ENCODE data around the gene LAMA2. TPM values are rescaled to one million over a fixed set of nuclear protein-coding genes. Genes with fewer than 3 reads are reported as not detected.

LAMA2 gene
- total RNA-seq, 1 experiment from 2014 or later, result 4.2 TPM

- H2BK20ac ChIP-seq (ENCODE audit: low read depth, low read length, poor library complexity, severe bottlenecking), result no peak overlapping the region
- peak overlapping the region; percentile 79 for H3K4me2 ChIP-seq (ENCODE audit: insufficient read depth, insufficient read length, low read length)
- no peak overlapping the region for H3K18ac ChIP-seq (ENCODE audit: insufficient read length, low read depth, low read length)
- H3K27me3 ChIP-seq (ENCODE audit: insufficient read depth, low read length), result no peaks in the 10 kb centered on the region
- H3K27ac ChIP-seq (ENCODE audit: insufficient read length, low read depth, low read length), result no peak overlapping the region
- no peak overlapping the region for H3K4ac ChIP-seq (ENCODE audit: low read depth, low read length)
- H3K4me1 ChIP-seq (ENCODE audit: insufficient read depth, low read length), result no peaks in the 10 kb centered on the region; the same call in 1 of the 2 replicates
- no peak overlapping the region for H2AK5ac ChIP-seq (ENCODE audit: insufficient read length, low read length)
- TF ChIP-seq CTCF (conservative IDR thresholded peaks at IDR 0.05), result no peak
- H3K79me2 ChIP-seq (ENCODE audit: insufficient read depth, low read length), result no peaks in the 10 kb centered on the region
- no peak overlapping the region for H3K56ac ChIP-seq (ENCODE audit: insufficient read length, low read depth, low read length)
- no peak overlapping the region for H3K9ac ChIP-seq (ENCODE audit: extremely low read depth, insufficient read length, low read length)
- no peak overlapping the region for H4K91ac ChIP-seq (ENCODE audit: insufficient read length, low read depth, low read length)
- no peak overlapping the region for H3K27ac Mint-ChIP-seq
- H2BK120ac ChIP-seq (ENCODE audit: low read depth, low read length, poor library complexity, severe bottlenecking), result no peak overlapping the region
- H3K36me3 Mint-ChIP-seq (ENCODE audit: insufficient read depth in 1 of 3, low read depth in 3 of 3), result no peaks in the 10 kb centered on the region
- peaks cover 12% of the 10 kb centered on the region in 2 experiments for H3K4me1 Mint-ChIP-seq
- no peaks in the 10 kb centered on the region for H3K9me3 ChIP-seq (ENCODE audit: control insufficient read depth, low read depth, low read length)
- no peaks in the 10 kb centered on the region for H4K20me1 ChIP-seq (ENCODE audit: control insufficient read depth, insufficient read depth, insufficient read length)
- no peaks in the 10 kb centered on the region; a peak in 1 of 5 replicates for H3K9me3 Mint-ChIP-seq
- H3K4me3 Mint-ChIP-seq, result peak overlapping the region; percentile 68 to 77
- H3K79me1 ChIP-seq (ENCODE audit: insufficient read depth, low read depth, low read length, poor library complexity, severe bottlenecking), result no peaks in the 10 kb centered on the region
- no CpG with 5 or more reads among the region's 2 CpGs for WGBS (ENCODE audit: extremely low coverage, insufficient read length, low lambda C conversion rate)
- no peak overlapping the region for H4K8ac ChIP-seq (replicated peaks; ENCODE audit: insufficient read length, low read depth, low read length)
- H3K23me2 ChIP-seq (ENCODE audit: insufficient read length, low read depth, low read length, poor library complexity, severe bottlenecking), result peaks cover 7% of the 10 kb centered on the region
- no peak overlapping the region for H3K23ac ChIP-seq (ENCODE audit: insufficient read length, low read depth, low read length)
- no peak overlapping the region for H3K14ac ChIP-seq (ENCODE audit: insufficient read depth, low read length)
- H2BK5ac ChIP-seq (ENCODE audit: insufficient read length, low read length), result no peak overlapping the region
- H3T11ph ChIP-seq (ENCODE audit: low read length), result no peak overlapping the region
- H3K27me3 Mint-ChIP-seq (ENCODE audit: low read depth), result no peaks in the 10 kb centered on the region
- no peak overlapping the region for H2BK15ac ChIP-seq (ENCODE audit: low read depth, low read length)
- H2AFZ ChIP-seq (ENCODE audit: low read length), result peak overlapping the region; percentile 2
- H4K5ac ChIP-seq (ENCODE audit: insufficient read length, low read depth, low read length), result no peak overlapping the region
- DNase-seq, result peak; percentile 36
- H2BK12ac ChIP-seq (ENCODE audit: insufficient read length, low read depth, low read length), result no peak overlapping the region
Measured at GRCh38 chr6:128882560-128882959, 378 bp upstream of the LAMA2 start.
